Smooth muscle cell (in vitro differentiated cells): ENCODE results near the gene OTULINL. TPM values are rescaled to one million over a fixed set of nuclear protein-coding genes. Genes with fewer than 3 reads are reported as not detected.

Source experiments
- DNase-seq: peaks from one replicate; lab custom pipeline; 2025; ENCODE audit not compliant: unreplicated experiment; lab: John Stamatoyannopoulos, UW
- H2AFZ ChIP-seq: fragments of 200-600 bp; sonication (generic); 2 replicates; pipeline ENCODE4 v1.6.0; 2016; ENCODE audit warnings: antibody characterized with exemption, low read depth, mild to moderate bottlenecking
- H3F3A ChIP-seq: fragments of 200-600 bp; sonication (generic); 2 replicates; pipeline ENCODE4 v1.6.0; 2017; ENCODE audit warnings: antibody characterized with exemption, low read depth
- H3K27ac ChIP-seq: fragments of 200-600 bp; sonication (generic); 2 replicates; pipeline ENCODE4 v1.5.1; 2016; ENCODE audit warnings: low read depth, mild to moderate bottlenecking
- H3K27me3 ChIP-seq: fragments of 200-600 bp; sonication (generic); 2 replicates; pipeline ENCODE4 v1.6.1; 2016; ENCODE audit warnings: low read depth, mild to moderate bottlenecking
- H3K36me3 ChIP-seq: fragments of 200-600 bp; sonication (generic); 2 replicates; pipeline ENCODE4 v1.5.1; 2016; ENCODE audit warnings: low read depth
- H3K4me1 ChIP-seq: fragments of 200-600 bp; sonication (generic); 2 replicates; pipeline ENCODE4 v1.5.1; 2016; ENCODE audit warnings: low read depth
- H3K4me2 ChIP-seq: fragments of 200-600 bp; sonication (generic); 2 replicates; pipeline ENCODE4 v1.6.0; 2016; ENCODE audit warnings: mild to moderate bottlenecking
- H3K4me3 ChIP-seq: fragments of 200-600 bp; sonication (generic); 2 replicates; pipeline ENCODE4 v1.5.1; 2016; ENCODE audit warnings: mild to moderate bottlenecking
- H3K79me2 ChIP-seq: fragments of 200-600 bp; sonication (generic); 2 replicates; pipeline ENCODE4 v1.6.0; 2016; ENCODE audit warnings: low read depth, mild to moderate bottlenecking
- H3K9ac ChIP-seq: fragments of 200-600 bp; sonication (generic); 2 replicates; pipeline ENCODE4 v1.6.0; 2016; ENCODE audit warnings: low read depth
- H3K9me3 ChIP-seq: fragments of 200-600 bp; sonication (generic); replicated peaks from 2 replicates; pipeline ENCODE4 v1.5.1; 2016; ENCODE audit warnings: low read depth
- H4K20me1 ChIP-seq: fragments of 200-600 bp; sonication (generic); 2 replicates; pipeline ENCODE4 v1.6.0; 2016; ENCODE audit warnings: low read depth
- WGBS: methylation state at CpG from one replicate; pipeline ENCODE4 v1.1.7; 2016; ENCODE audit warnings: low lambda C conversion rate; 5-methylcytosine and 5-hydroxymethylcytosine counted together
- polyA plus RNA-seq: library from polyadenylated mRNA; unstranded; fragments of >200 nt; fragmentation: Nextera tagmentation; extraction: Ambion mirVana; gene quantifications from 2 replicates; pipeline ENCODE4 v1.2.1, GENCODE V29; 2016
- total RNA-seq: library from RNA; depleted of rRNA; stranded (reverse); fragments of >200 nt; gene quantifications from 2 replicates; pipeline ENCODE4 v1.2.3, GENCODE V29; 2014
- TF ChIP-seq, protein P1 (sequence below): fragments of 200-600 bp; sonication (generic); IDR thresholded peaks from 2 replicates; pipeline ENCODE4 v1.5.1; 2017; ENCODE audit warnings: borderline replicate concordance, mild to moderate bottlenecking, antibody characterized with exemption; ENCODE audit not compliant: insufficient read depth, poor library complexity, severe bottlenecking

OTULINL gene
- total and polyA plus RNA-seq, 2 experiments from 2014 or later, result 0.19 to 1.1 TPM

DNA sequence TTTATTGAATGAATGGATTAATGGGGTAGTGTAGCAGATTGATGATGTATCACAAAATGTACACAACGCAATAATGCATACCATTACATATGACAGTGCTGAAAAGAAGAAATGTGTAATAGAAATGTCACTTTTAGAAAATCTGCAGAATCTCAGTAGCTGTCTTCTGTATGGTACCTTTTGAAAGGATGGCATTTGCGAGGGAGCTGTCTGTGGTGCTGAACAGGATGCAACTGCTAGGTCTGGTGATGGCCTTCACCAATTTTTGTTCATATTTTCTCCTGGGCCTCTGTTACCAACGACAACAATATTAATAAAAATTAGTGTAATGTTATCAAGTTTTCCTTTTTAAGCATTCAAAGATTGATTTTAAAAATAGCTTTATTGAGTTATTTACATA, 46.8 kb downstream of the OTULINL start:
- Histone ChIP-seq H4K20me1 (no peaks in the 10 kb centered on the region), H3K36me3 (no peaks in the 10 kb centered on the region), H3K4me3 (no peak overlapping the region), H3K9ac (no peak overlapping the region), H3K4me1 (no peaks in the 10 kb centered on the region), H3K79me2 (no peaks in the 10 kb centered on the region), H3K4me2 (no peak overlapping the region), H3K9me3 (no peaks in the 10 kb centered on the region), H3K27me3 (no peaks in the 10 kb centered on the region), H2AFZ (no peak overlapping the region), H3K27ac (no peak overlapping the region), H3F3A (no peaks in the 10 kb centered on the region)
- DNase-seq, result peak; percentile 0
- WGBS, result 16% methylated on average over 3 of the region's 3 CpGs
- TF ChIP-seq, protein P1, sequence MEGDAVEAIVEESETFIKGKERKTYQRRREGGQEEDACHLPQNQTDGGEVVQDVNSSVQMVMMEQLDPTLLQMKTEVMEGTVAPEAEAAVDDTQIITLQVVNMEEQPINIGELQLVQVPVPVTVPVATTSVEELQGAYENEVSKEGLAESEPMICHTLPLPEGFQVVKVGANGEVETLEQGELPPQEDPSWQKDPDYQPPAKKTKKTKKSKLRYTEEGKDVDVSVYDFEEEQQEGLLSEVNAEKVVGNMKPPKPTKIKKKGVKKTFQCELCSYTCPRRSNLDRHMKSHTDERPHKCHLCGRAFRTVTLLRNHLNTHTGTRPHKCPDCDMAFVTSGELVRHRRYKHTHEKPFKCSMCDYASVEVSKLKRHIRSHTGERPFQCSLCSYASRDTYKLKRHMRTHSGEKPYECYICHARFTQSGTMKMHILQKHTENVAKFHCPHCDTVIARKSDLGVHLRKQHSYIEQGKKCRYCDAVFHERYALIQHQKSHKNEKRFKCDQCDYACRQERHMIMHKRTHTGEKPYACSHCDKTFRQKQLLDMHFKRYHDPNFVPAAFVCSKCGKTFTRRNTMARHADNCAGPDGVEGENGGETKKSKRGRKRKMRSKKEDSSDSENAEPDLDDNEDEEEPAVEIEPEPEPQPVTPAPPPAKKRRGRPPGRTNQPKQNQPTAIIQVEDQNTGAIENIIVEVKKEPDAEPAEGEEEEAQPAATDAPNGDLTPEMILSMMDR, result no peak

DNA sequence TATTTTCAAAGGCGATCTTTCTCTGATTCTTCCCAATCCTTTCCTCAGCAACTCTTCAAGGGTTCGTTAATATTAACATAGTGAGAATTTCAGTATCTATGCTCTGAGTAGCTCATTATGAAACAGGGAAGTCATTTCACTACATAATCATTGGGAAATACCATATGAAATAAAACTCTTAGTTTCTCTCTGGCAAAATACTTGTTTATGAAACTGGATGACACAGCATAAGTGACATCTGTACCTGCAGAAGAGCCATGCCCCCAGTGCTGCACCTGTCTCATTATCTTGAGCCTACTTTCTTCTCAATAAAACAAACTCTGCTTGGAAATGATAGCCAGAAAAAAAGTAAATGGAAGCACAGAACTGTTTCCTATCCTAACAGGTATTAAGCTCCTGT, 49.1 kb downstream of the OTULINL start:
- WGBS, result 87% methylated on average over 2 of the region's 2 CpGs
- H3F3A ChIP-seq, result no peaks in the 10 kb centered on the region
- no peak overlapping the region for H2AFZ ChIP-seq
- H3K4me2 ChIP-seq, result no peak overlapping the region
- no peaks in the 10 kb centered on the region for H3K36me3 ChIP-seq
- no peaks in the 10 kb centered on the region for H3K27me3 ChIP-seq
- TF ChIP-seq, protein P1, result no peak
- H3K4me1 ChIP-seq, result no peaks in the 10 kb centered on the region
- no peak overlapping the region for H3K27ac ChIP-seq
- H3K9ac ChIP-seq, result no peak overlapping the region
- no peak for DNase-seq
- H3K4me3 ChIP-seq, result no peak overlapping the region
- H3K9me3 ChIP-seq, result no peaks in the 10 kb centered on the region
- no peaks in the 10 kb centered on the region for H3K79me2 ChIP-seq
- no peaks in the 10 kb centered on the region for H4K20me1 ChIP-seq

DNA sequence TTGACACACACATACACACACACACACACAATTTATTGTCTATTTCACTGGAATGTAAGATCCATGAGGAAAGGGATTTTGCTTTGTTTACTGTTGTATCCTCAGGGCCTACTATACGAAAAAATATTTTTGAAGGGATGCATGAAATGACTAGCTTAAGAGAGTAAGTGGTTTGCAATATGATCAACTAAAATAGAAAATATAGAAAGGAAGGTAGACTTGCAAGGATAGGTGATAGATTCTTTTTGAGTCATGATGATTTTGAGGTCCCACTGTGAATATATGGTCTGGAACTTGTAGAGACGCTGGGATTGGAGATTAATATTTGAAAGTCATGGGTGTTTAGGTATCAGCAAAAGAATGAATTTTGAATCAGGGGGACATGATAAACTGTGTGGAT, 54.1 kb downstream of the OTULINL start:
- no peaks in the 10 kb centered on the region for H4K20me1 ChIP-seq
- no peaks in the 10 kb centered on the region for H3K9me3 ChIP-seq
- H3K36me3 ChIP-seq, result no peaks in the 10 kb centered on the region
- peaks cover 4% of the 10 kb centered on the region for H3K27me3 ChIP-seq
- H3K4me1 ChIP-seq, result no peaks in the 10 kb centered on the region
- no peaks in the 10 kb centered on the region for H3K79me2 ChIP-seq
- TF ChIP-seq, protein P1, result no peak
- no peak overlapping the region for H3K4me3 ChIP-seq
- DNase-seq, result no peak
- H3K27ac ChIP-seq, result no peak overlapping the region
- no peak overlapping the region for H3K9ac ChIP-seq
- H2AFZ ChIP-seq, result no peak overlapping the region
- H3F3A ChIP-seq, result no peaks in the 10 kb centered on the region
- H3K4me2 ChIP-seq, result no peak overlapping the region
- 86% methylated on average over 2 of the region's 2 CpGs for WGBS

- no peaks in the 10 kb centered on the region for H3K4me1 ChIP-seq
- no peaks in the 10 kb centered on the region for H3K36me3 ChIP-seq
- 76% methylated on average over 10 of the region's 10 CpGs for WGBS
- H3K79me2 ChIP-seq, result no peaks in the 10 kb centered on the region
- no peaks in the 10 kb centered on the region for H3K9me3 ChIP-seq
- no peak overlapping the region for H3K27ac ChIP-seq
- TF ChIP-seq, protein P1, result no peak
- no peak overlapping the region for H3K4me3 ChIP-seq
- H4K20me1 ChIP-seq, result no peaks in the 10 kb centered on the region
- no peak overlapping the region for H3K9ac ChIP-seq
- H3F3A ChIP-seq, result no peaks in the 10 kb centered on the region
- no peak overlapping the region for H2AFZ ChIP-seq
- H3K27me3 ChIP-seq, result peaks cover 4% of the 10 kb centered on the region
- no peak for DNase-seq
- H3K4me2 ChIP-seq, result no peak overlapping the region
Measured at GRCh38 chr5:14640765-14641164, 59.2 kb downstream of the OTULINL start.
